Heart left ventricle (tissue), 13 donors: ENCODE data around the gene JAKMIP1.

Experiments
- CTCF ChIP-seq, 12 donors: fragments of 200-600 bp; sonication (generic) in 4 of 12; IDR thresholded peaks; one replicate each; pipeline versions ENCODE4 v1.5.0 to v1.8.0; 2018 to 2022; ENCODE audit warnings: antibody characterized with exemption in 12 of 12, mild to moderate bottlenecking in 5 of 12
- POLR2A ChIP-seq, 2 donors: fragments of 450-650 bp; IDR thresholded peaks; one replicate each; pipeline ENCODE4 v1.6.1; 2017; ENCODE audit warnings: antibody characterized with exemption in 2 of 2, mild to moderate bottlenecking in 2 of 2, moderate library complexity in 2 of 2
- donor health status: ischemic (EF 13 %, LVEDD 7.1; RV severe dilation, severe dysfunction).
- donor health status: DM: no; HTN: yes; CAD: no.
- donor health status: DM: no; HTN: no; CAD: no.
- donor health status: ischemic (EF 25% LVEDD 6.9; RV normal size, moderate dysfunction).
- donor health status: ischemic (EF 25% LVEDD 5.7; RV mildly dilated, moderate dysfunction).
- donor health status: ischemic (EF 35%, LVEDD 5.7; RV mildly dilated, moderate dysfunction).
- donor health status: nonischemic (EF 11% LVEDD 7.7; RV severe dilation, severe dysfunction).
- donor health status: DM: yes; HTN: yes; CAD: no.
- donor health status: PGD.
- donor health status: ischemic (EF 29% LVEDD 5.4; RV normal size, mild dysfunction).
- donor health status: nonischemic (EF 23%, LVEDD 6.1; RV moderate dilation, normal function).

- no peak for TF ChIP-seq CTCF (IDR thresholded peaks at IDR 0.05)
- TF ChIP-seq POLR2A (IDR thresholded peaks at IDR 0.05), result no peak
These were observed 62.6 kb downstream of the JAKMIP1 start for GRCh38 chr4:6137747-6138135.
